Upper lobe of left lung (tissue), 4 donors: Measurements from ENCODE around the gene WNK2.

ENCODE experiments used
- EP300 ChIP-seq, 4 donors: sonication (generic); formaldehyde crosslinking; IDR thresholded peaks; one replicate each; pipeline ENCODE4 v1.5.1; 2017; ENCODE audit warnings: antibody characterized with exemption in 4 of 4, control low read depth in 2 of 4
- TF ChIP-seq, protein P1 (sequence below), 6 experiments: fragments of 450-650 bp in 4 of 6; fragments of 200-600 bp in 2 of 6; sonication (generic) in 2 of 6; IDR thresholded peaks; one replicate each; pipeline ENCODE4 v1.5.1; 2016 to 2019; ENCODE audit warnings: antibody characterized with exemption in 6 of 6

DNA sequence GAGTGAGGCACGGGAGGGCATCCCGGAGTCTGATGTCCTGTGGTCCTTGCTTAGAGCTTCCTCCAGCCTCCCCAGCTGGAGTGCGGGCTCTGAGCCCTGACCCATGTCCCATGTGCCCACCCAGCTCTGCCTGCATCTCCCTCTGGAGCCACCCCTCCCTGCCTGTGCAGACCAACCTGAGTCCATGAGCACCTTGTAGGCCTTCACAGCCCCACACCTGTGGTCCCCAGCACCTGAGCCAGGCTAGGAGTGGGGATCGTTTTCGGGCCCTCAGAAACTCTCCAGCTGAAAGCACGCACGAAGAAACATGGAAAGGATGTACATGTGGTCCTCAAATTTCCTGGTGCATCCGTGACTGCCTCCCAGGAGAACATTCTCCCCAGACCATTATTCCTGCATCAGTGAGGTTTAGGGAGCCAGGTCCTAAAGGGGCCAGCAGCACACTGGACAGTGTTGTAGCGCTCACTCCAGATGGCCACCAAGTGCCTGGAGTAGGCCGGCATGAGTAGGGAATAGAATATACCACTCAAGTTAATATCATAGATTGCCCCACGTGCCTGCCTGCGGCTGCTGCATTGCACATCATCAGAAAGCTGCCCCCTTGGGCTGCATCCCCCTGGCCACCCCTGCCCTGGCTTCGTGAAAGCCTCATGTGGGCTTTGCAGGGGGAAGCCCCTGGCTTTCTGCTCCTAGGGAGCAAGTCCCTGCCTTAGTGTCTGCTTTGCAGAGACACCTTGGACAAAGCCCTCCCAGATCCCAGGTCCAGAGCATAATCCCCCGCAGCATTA lies 80.6 kb downstream of the WNK2 start:
- TF ChIP-seq, protein P1, sequence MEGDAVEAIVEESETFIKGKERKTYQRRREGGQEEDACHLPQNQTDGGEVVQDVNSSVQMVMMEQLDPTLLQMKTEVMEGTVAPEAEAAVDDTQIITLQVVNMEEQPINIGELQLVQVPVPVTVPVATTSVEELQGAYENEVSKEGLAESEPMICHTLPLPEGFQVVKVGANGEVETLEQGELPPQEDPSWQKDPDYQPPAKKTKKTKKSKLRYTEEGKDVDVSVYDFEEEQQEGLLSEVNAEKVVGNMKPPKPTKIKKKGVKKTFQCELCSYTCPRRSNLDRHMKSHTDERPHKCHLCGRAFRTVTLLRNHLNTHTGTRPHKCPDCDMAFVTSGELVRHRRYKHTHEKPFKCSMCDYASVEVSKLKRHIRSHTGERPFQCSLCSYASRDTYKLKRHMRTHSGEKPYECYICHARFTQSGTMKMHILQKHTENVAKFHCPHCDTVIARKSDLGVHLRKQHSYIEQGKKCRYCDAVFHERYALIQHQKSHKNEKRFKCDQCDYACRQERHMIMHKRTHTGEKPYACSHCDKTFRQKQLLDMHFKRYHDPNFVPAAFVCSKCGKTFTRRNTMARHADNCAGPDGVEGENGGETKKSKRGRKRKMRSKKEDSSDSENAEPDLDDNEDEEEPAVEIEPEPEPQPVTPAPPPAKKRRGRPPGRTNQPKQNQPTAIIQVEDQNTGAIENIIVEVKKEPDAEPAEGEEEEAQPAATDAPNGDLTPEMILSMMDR (IDR thresholded peaks at IDR 0.05), result no peak
- TF ChIP-seq EP300 (IDR thresholded peaks at IDR 0.05), result no peak
